Measurements from ENCODE around the gene PTPN23.
"Not testable (repeated sequence)": the region's sequence is repeated elsewhere in the genome, so short reads cannot be mapped to it uniquely, and the experiment has no call there.

The PTPN23 gene

DNA sequence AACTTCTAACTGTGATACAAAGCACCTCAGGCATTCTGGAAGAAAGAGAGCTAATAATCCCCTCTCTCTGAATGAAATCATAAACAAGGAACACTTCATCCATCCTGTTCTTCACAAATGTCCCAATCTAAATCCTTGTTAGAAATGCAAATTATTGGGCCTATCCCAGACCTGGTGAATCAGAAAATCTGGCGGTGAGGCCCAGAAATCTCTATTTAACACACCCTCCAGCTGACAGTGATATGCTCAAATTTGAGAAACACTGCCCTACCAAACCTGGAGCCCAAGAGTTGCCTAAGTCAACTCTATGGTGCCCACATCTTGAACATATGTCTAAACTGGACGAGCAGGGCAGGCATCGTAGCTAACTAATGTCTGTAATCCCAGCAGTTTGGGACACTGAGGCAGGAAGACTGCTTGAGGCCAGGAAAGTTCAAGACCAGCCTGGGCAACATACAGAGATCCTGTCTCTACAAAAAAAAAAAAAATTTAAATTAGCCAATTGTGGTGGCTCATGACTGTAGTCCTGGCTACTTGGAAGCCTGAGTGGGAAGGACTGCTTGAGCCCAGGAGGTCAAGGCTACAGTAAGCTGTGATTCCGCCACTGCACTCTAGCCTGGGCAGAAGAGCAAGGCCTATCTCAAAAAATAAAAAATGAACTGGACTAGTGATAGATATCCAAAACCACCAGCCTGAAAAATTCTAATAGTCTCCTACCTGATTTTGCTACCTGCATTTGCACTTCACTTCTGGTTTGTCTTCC, 71.8 kb downstream of the PTPN23 start:
- TF ChIP-seq, protein P1, sequence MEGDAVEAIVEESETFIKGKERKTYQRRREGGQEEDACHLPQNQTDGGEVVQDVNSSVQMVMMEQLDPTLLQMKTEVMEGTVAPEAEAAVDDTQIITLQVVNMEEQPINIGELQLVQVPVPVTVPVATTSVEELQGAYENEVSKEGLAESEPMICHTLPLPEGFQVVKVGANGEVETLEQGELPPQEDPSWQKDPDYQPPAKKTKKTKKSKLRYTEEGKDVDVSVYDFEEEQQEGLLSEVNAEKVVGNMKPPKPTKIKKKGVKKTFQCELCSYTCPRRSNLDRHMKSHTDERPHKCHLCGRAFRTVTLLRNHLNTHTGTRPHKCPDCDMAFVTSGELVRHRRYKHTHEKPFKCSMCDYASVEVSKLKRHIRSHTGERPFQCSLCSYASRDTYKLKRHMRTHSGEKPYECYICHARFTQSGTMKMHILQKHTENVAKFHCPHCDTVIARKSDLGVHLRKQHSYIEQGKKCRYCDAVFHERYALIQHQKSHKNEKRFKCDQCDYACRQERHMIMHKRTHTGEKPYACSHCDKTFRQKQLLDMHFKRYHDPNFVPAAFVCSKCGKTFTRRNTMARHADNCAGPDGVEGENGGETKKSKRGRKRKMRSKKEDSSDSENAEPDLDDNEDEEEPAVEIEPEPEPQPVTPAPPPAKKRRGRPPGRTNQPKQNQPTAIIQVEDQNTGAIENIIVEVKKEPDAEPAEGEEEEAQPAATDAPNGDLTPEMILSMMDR (conservative IDR thresholded peaks at IDR 0.05; ENCODE audit: control insufficient read depth, insufficient read depth, low read depth, low read length): no peak
- H3K4me3 ChIP-seq (ENCODE audit: control insufficient read depth, low read depth, low read length): no peak overlapping the region
- DNase-seq (ENCODE audit: low read depth): no peak

DNA sequence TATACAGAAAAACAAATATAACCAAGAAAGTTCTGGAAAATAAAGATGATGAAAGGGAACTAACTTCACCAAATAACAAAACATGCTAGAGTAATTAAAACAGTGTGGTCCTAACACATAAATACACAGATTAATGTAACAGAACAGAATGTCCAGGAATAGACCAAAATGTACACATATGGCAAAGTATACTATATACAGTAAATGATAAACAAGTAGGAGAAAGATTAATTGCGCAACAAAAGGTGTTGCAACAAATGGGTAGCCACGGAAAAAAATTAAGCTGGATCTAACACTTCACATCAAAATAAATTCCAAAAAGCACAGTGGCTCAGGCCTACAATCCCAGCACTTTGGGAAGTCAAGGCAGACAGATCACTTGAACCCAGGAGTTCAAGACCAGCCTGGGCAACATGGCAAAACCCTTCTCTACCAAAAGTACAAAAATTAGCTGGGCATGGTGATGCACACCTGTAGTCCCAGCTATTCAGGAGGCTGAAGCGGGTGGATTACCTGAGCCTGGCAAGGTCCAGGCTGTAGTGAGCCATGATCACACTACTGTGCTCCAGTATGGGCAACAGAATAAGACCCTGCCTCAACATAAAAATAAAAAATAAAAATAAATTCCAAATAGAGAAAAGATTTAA, 75.1 kb downstream of the PTPN23 start:
- H3K4me3 ChIP-seq (ENCODE audit: control insufficient read depth, low read depth, low read length): no peak overlapping the region
- DNase-seq (ENCODE audit: low read depth): peak; percentile 47

DNA sequence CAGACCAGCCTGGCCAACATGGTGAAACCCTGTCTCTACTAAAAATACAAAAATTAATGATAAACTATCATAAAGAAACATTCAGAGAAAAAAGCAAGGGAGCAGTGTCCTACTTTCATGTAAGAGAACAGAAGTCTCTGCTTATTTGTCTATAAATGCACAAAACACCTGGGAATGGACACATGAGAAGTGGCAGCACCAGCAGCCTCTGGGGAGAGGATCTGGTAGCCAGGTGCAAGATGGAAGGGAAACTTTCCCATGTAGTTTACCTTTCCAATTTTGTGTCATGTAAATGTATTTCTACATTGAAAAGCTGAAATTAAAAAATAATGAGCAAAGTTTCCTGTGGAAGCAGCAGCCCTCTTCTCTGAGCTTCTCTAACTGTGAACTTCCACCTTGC, 76.2 kb downstream of the PTPN23 start:
- no peak for DNase-seq (ENCODE audit: low read depth)
- no peak overlapping the region for H3K4me3 ChIP-seq (ENCODE audit: control insufficient read depth, low read depth, low read length)
- TF ChIP-seq, protein P1 (conservative IDR thresholded peaks at IDR 0.05; ENCODE audit: control insufficient read depth, insufficient read depth, low read depth, low read length): no peak

More for the DNA sequence above, 75.1 kb downstream of the PTPN23 start:
- TF ChIP-seq, protein P1 (conservative IDR thresholded peaks at IDR 0.05; ENCODE audit: control insufficient read depth, insufficient read depth, low read depth, low read length): no peak

DNA sequence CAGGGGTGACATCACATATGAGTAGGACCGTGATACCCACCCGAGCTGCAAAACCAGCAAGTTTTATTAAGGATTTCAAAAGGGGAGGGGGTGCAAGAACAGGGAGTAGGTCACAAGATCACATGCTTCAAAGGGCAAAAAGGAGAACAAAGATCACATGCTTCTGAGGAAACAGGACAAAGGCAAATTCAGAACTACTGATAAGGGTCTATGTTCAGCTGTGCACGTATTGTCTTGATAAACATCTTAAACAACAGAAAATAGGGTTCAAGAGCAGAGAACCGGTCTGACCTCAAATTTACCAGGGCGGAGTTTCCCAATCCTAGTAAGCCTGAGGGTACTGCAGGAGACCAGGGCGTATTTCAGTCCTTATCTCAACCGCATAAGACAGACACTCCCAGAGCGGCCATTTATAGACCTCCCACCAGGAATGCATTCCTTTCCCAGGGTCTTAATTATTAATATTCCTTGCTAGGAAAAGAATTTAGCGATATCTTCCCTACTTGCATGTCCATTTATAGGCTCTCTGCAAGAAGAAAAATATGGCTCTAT, 78.8 kb downstream of the PTPN23 start:
- H3K4me3 ChIP-seq (ENCODE audit: control insufficient read depth, low read depth, low read length); DNase-seq (ENCODE audit: low read depth): not testable (repeated sequence)

Data from fibroblast of mammary gland (primary cell).